ENCODE results near the gene SNRK. TPM values are rescaled to one million over a fixed set of nuclear protein-coding genes. Genes with fewer than 3 reads are reported as not detected.

The SNRK gene
- total and polyA plus RNA-seq, 2 of the 13 experiments (the other 11 are each of a cell fraction or from before 2014, with no cell fraction given): 11.4 to 16.1 TPM

DNA sequence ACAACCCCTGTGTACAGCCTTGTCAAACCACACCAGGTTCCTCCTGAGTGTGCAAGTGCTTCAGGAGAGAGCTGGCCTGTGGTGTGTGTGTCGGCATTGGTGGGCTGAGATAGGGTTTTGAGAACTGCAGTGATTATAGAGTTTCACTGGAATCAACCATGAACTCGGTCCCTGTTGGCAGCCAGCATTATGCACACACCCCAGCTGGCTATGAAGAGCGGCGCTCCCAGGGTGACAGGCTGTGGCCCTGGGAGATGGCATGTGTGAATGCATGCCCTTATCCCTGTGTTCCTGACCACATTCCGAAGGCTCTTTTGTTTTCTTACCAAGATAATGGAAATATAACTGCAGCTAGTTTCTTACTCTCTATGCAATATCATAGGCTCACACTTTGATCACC, 101.8 kb downstream of the SNRK start:
- Histone ChIP-seq H3K9me3 (ENCODE audit: low read length) (no peaks in the 10 kb centered on the region), H3K9ac (ENCODE audit: insufficient read depth, low read depth, low read length) (no peak overlapping the region), H3K79me2 (ENCODE audit: insufficient read depth, low read length) (no peaks in the 10 kb centered on the region), H3K4me3 (replicated peaks in 1 of 3; ENCODE audit: insufficient read depth in 1 of 3, low read depth in 2 of 3, low read length in 3 of 3) (no peak overlapping the region), H2AFZ (ENCODE audit: low read length) (no peak overlapping the region), H3K36me3 (replicated peaks in 1 of 2; ENCODE audit: control insufficient read depth in 1 of 2, insufficient read depth in 2 of 2, low read length in 2 of 2) (no peaks in the 10 kb centered on the region), H4K20me1 (ENCODE audit: insufficient read depth, low read length) (no peaks in the 10 kb centered on the region), H3K27me3 (ENCODE audit: control insufficient read depth in 1 of 2, insufficient read depth in 2 of 2, low read length in 2 of 2) (no peaks in the 10 kb centered on the region), H3K4me2 (ENCODE audit: low read depth, low read length) (no peak overlapping the region), H3K27ac (ENCODE audit: extremely low read length, insufficient read depth, low read length) (no peak overlapping the region), H3K4me1 (ENCODE audit: insufficient read depth, low read length) (peaks cover 21% of the 10 kb centered on the region)
- CTCF ChIA-PET (ENCODE audit: low intra/inter-chr PET ratio, low total read pairs): no interaction called here
- WGBS (ENCODE audit: low lambda C conversion rate): 98% methylated on average over 4 of the region's 5 CpGs
- TF ChIP-seq KLF9 (CRISPR knock-in tag; IDR thresholded peaks at IDR 0.05; ENCODE audit: low read depth): no peak
- no peak for TF ChIP-seq ZNF501 (CRISPR knock-in tag; IDR thresholded peaks at IDR 0.05)
- TF ChIP-seq POLR2A (IDR thresholded peaks at IDR 0.05; ENCODE audit: insufficient read depth in 1 of 2, low read depth in 2 of 2, low read length in 2 of 2): no peak
- TF ChIP-seq GATAD2A (CRISPR knock-in tag; IDR thresholded peaks at IDR 0.05): no peak
- TF ChIP-seq MXI1 (IDR thresholded peaks at IDR 0.05; ENCODE audit: borderline replicate concordance, low read depth, low read length): no peak
- TF ChIP-seq ZSCAN25 (CRISPR knock-in tag; IDR thresholded peaks at IDR 0.05): no peak
- no peak for TF ChIP-seq NR1H2 (CRISPR knock-in tag; IDR thresholded peaks at IDR 0.05; ENCODE audit: borderline replicate concordance, low read depth)
- no peak for TF ChIP-seq CEBPB (IDR thresholded peaks at IDR 0.05; ENCODE audit: borderline replicate concordance, low read depth, low read length)
- TF ChIP-seq THYN1 (CRISPR knock-in tag; IDR thresholded peaks at IDR 0.05; ENCODE audit: borderline replicate concordance, low read depth): no peak
- TF ChIP-seq ARNT (IDR thresholded peaks at IDR 0.05): no peak
- no peak for TF ChIP-seq ZNF251 (CRISPR knock-in tag; IDR thresholded peaks at IDR 0.05)
- TF ChIP-seq SMAD3 (CRISPR knock-in tag; IDR thresholded peaks at IDR 0.05): no peak
- TF ChIP-seq BHLHE40 (IDR thresholded peaks at IDR 0.05; ENCODE audit: low read length): no peak
- TF ChIP-seq, protein P1, sequence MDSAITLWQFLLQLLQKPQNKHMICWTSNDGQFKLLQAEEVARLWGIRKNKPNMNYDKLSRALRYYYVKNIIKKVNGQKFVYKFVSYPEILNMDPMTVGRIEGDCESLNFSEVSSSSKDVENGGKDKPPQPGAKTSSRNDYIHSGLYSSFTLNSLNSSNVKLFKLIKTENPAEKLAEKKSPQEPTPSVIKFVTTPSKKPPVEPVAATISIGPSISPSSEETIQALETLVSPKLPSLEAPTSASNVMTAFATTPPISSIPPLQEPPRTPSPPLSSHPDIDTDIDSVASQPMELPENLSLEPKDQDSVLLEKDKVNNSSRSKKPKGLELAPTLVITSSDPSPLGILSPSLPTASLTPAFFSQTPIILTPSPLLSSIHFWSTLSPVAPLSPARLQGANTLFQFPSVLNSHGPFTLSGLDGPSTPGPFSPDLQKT (CRISPR knock-in tag; IDR thresholded peaks at IDR 0.05; ENCODE audit: borderline replicate concordance): no peak
- TF ChIP-seq, protein P2, sequence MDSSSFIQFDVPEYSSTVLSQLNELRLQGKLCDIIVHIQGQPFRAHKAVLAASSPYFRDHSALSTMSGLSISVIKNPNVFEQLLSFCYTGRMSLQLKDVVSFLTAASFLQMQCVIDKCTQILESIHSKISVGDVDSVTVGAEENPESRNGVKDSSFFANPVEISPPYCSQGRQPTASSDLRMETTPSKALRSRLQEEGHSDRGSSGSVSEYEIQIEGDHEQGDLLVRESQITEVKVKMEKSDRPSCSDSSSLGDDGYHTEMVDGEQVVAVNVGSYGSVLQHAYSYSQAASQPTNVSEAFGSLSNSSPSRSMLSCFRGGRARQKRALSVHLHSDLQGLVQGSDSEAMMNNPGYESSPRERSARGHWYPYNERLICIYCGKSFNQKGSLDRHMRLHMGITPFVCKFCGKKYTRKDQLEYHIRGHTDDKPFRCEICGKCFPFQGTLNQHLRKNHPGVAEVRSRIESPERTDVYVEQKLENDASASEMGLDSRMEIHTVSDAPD (CRISPR knock-in tag; IDR thresholded peaks at IDR 0.05): no peak
- no peak for TF ChIP-seq ZNF768 (CRISPR knock-in tag; IDR thresholded peaks at IDR 0.05)
- no peak for TF ChIP-seq ZNF883 (CRISPR knock-in tag; IDR thresholded peaks at IDR 0.05; ENCODE audit: not compliant biosample characterization)
- TF ChIP-seq, protein P3, sequence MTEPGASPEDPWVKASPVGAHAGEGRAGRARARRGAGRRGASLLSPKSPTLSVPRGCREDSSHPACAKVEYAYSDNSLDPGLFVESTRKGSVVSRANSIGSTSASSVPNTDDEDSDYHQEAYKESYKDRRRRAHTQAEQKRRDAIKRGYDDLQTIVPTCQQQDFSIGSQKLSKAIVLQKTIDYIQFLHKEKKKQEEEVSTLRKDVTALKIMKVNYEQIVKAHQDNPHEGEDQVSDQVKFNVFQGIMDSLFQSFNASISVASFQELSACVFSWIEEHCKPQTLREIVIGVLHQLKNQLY (CRISPR knock-in tag; IDR thresholded peaks at IDR 0.05): no peak
- TF ChIP-seq, protein P4, sequence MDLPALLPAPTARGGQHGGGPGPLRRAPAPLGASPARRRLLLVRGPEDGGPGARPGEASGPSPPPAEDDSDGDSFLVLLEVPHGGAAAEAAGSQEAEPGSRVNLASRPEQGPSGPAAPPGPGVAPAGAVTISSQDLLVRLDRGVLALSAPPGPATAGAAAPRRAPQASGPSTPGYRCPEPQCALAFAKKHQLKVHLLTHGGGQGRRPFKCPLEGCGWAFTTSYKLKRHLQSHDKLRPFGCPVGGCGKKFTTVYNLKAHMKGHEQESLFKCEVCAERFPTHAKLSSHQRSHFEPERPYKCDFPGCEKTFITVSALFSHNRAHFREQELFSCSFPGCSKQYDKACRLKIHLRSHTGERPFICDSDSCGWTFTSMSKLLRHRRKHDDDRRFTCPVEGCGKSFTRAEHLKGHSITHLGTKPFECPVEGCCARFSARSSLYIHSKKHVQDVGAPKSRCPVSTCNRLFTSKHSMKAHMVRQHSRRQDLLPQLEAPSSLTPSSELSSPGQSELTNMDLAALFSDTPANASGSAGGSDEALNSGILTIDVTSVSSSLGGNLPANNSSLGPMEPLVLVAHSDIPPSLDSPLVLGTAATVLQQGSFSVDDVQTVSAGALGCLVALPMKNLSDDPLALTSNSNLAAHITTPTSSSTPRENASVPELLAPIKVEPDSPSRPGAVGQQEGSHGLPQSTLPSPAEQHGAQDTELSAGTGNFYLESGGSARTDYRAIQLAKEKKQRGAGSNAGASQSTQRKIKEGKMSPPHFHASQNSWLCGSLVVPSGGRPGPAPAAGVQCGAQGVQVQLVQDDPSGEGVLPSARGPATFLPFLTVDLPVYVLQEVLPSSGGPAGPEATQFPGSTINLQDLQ (CRISPR knock-in tag; IDR thresholded peaks at IDR 0.05): no peak
- no peak for TF ChIP-seq ELF3 (CRISPR knock-in tag; IDR thresholded peaks at IDR 0.05)
- FAIRE-seq (no peak), DNase-seq (ENCODE audit: low spot score) (no peak), ATAC-seq (no peak)
- BruUV-seq (replicated peaks): no TSS peak
- POLR2A ChIA-PET: no interaction called here
- in situ Hi-C loops (cut with HindIII; ENCODE audit: extremely low pct_ligation_motif_present, low pct_unique_long_range_greater_than_20kb) (no loop called here), intact Hi-C loops (cut with micrococcal nuclease; ENCODE audit: unreplicated experiment) (no loop called here)

All from HepG2 (cell line).